Measurements from ENCODE around the gene MED27. TPM values are rescaled to one million over a fixed set of nuclear protein-coding genes. Genes with fewer than 3 reads are reported as not detected.

MED27 gene
- total RNA-seq, 1 donor from 2014 or later, result 45.0 TPM

GRCh38 chr9:131833083-131833482 lies 246.6 kb downstream of the MED27 start:
- H3K27me3 Mint-ChIP-seq (ENCODE audit: unreplicated experiment), result peaks cover 4% of the 10 kb centered on the region
- H3K36me3 Mint-ChIP-seq (ENCODE audit: unreplicated experiment), result peaks cover 6% of the 10 kb centered on the region
- TF ChIP-seq CTCF (IDR thresholded peaks at IDR 0.05; ENCODE audit: partially characterized antibody, unreplicated experiment), result no peak
- DNase-seq, result no peak
- peaks cover 4% of the 10 kb centered on the region for H3K9me3 Mint-ChIP-seq (ENCODE audit: unreplicated experiment)
- H3K27ac Mint-ChIP-seq (ENCODE audit: unreplicated experiment), result no peak overlapping the region
- H3K4me3 Mint-ChIP-seq (ENCODE audit: unreplicated experiment), result no peak overlapping the region
- H3K4me1 Mint-ChIP-seq (ENCODE audit: low read depth, unreplicated experiment), result peaks cover 19% of the 10 kb centered on the region

- Mint-ChIP-seq H3K27ac (ENCODE audit: unreplicated experiment) (no peak overlapping the region), H3K36me3 (ENCODE audit: unreplicated experiment) (peaks cover 6% of the 10 kb centered on the region), H3K27me3 (ENCODE audit: unreplicated experiment) (peaks cover 2% of the 10 kb centered on the region), H3K9me3 (ENCODE audit: unreplicated experiment) (peaks cover 4% of the 10 kb centered on the region), H3K4me1 (ENCODE audit: low read depth, unreplicated experiment) (peaks cover 18% of the 10 kb centered on the region), H3K4me3 (ENCODE audit: unreplicated experiment) (no peak overlapping the region)
- no peak for DNase-seq
- TF ChIP-seq CTCF (IDR thresholded peaks at IDR 0.05; ENCODE audit: partially characterized antibody, unreplicated experiment), result no peak
Observed at GRCh38 chr9:131831380-131832165, 248.1 kb downstream of the MED27 start.

GRCh38 chr9:131827821-131828369 lies 251.8 kb downstream of the MED27 start:
- Mint-ChIP-seq H3K36me3 (ENCODE audit: unreplicated experiment) (no peaks in the 10 kb centered on the region), H3K4me3 (ENCODE audit: unreplicated experiment) (no peak overlapping the region), H3K4me1 (ENCODE audit: low read depth, unreplicated experiment) (peaks cover 25% of the 10 kb centered on the region), H3K27me3 (ENCODE audit: unreplicated experiment) (peaks cover 3% of the 10 kb centered on the region), H3K27ac (ENCODE audit: unreplicated experiment) (no peak overlapping the region), H3K9me3 (ENCODE audit: unreplicated experiment) (peaks cover 5% of the 10 kb centered on the region)
- no peak for TF ChIP-seq CTCF (IDR thresholded peaks at IDR 0.05; ENCODE audit: partially characterized antibody, unreplicated experiment)
- DNase-seq, result no peak

GRCh38 chr9:131826966-131827525 lies 252.6 kb downstream of the MED27 start:
- no peaks in the 10 kb centered on the region for H3K36me3 Mint-ChIP-seq (ENCODE audit: unreplicated experiment)
- H3K4me3 Mint-ChIP-seq (ENCODE audit: unreplicated experiment), result no peak overlapping the region
- no peak overlapping the region for H3K27ac Mint-ChIP-seq (ENCODE audit: unreplicated experiment)
- TF ChIP-seq CTCF (IDR thresholded peaks at IDR 0.05; ENCODE audit: partially characterized antibody, unreplicated experiment), result no peak
- no peak for DNase-seq
- peaks cover 3% of the 10 kb centered on the region for H3K27me3 Mint-ChIP-seq (ENCODE audit: unreplicated experiment)
- H3K4me1 Mint-ChIP-seq (ENCODE audit: low read depth, unreplicated experiment), result peaks cover 25% of the 10 kb centered on the region
- peaks cover 5% of the 10 kb centered on the region for H3K9me3 Mint-ChIP-seq (ENCODE audit: unreplicated experiment)

- Mint-ChIP-seq H3K4me3 (ENCODE audit: unreplicated experiment) (no peak overlapping the region), H3K4me1 (ENCODE audit: low read depth, unreplicated experiment) (peaks cover 32% of the 10 kb centered on the region), H3K9me3 (ENCODE audit: unreplicated experiment) (peaks cover 5% of the 10 kb centered on the region), H3K36me3 (ENCODE audit: unreplicated experiment) (no peaks in the 10 kb centered on the region), H3K27ac (ENCODE audit: unreplicated experiment) (no peak overlapping the region), H3K27me3 (ENCODE audit: unreplicated experiment) (peaks cover 3% of the 10 kb centered on the region)
- TF ChIP-seq CTCF (IDR thresholded peaks at IDR 0.05; ENCODE audit: partially characterized antibody, unreplicated experiment), result no peak
- DNase-seq, result no peak
Observed at GRCh38 chr9:131826053-131826452, 253.6 kb downstream of the MED27 start.

Data from glutamatergic neuron (in vitro differentiated cells).